ENCODE measurements around the gene FMN1.

FMN1 gene

DNA sequence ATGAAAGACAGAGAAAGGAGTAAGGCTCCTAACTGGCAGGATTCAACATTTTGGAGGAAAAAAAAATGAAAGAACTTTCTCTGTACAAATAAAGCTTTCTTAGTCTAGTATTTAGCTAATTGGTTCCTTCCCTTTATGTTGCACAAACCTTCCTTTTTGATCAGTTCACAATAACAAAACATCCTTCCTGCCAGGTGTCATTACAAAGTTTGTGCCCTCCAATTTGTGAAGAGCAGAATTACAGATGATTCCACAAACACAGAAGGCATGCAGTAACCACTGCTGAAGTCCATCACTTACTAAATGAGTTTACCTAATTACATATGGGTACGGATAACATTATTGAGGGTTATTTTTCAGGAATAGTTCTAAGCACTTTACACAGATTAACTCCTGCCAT, 179.9 kb downstream of the FMN1 start:
- DNase-seq: no peak
- no peak overlapping the region for H3K4me3 ChIP-seq (ENCODE audit: low read depth, low read length)
- no peak for TF ChIP-seq CTCF (IDR thresholded peaks at IDR 0.05; ENCODE audit: low read depth, low read length, missing control alignments)
- no peak overlapping the region for H3K27ac ChIP-seq
- no peaks in the 10 kb centered on the region for H3K36me3 ChIP-seq (replicated peaks)
- in situ Hi-C loops (cut with HindIII; ENCODE audit: low pct_ligation_motif_present, low sequenced_read_pairs): loop anchor here (25.0 kb wide), 1 partner anchor 123 kb away; no protein-coding TSS in a partner anchor
- no peaks in the 10 kb centered on the region for H3K27me3 ChIP-seq (replicated peaks)

DNA sequence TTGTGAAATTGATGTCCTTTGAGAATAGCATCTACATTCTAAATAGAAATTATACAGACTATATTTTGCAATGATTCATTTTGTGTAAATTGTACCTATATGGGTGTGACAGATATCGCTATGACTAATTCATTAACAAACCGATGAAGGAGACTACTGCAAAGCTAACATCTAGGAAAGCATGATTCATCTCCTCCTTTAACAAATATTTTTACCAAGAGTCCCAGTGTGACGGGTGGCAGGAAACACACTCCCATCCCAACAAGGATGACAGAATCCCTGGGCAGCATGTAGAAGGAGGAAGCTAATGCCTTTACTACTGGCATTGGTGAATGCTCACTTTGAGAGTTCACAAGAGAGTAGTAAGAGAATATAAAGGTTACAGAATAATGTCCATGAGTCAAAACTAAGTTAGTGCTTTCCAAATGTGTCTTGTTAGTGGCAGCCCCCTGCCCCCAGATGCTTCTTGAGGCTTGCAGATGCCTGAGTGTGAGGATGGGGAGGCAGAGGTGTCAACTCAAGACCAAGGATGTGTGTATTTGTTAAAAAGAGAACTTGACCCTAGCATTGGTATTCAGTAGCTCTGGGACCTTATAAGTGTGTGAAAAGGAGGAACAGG, 180.6 kb downstream of the FMN1 start:
- Histone ChIP-seq H3K36me3 (replicated peaks) (no peaks in the 10 kb centered on the region), H3K27ac (peak overlapping the region; percentile 25), H3K4me3 (ENCODE audit: low read depth, low read length) (no peak overlapping the region), H3K27me3 (replicated peaks) (no peaks in the 10 kb centered on the region)
- no peak for TF ChIP-seq CTCF (IDR thresholded peaks at IDR 0.05; ENCODE audit: low read depth, low read length, missing control alignments)
- DNase-seq: peak; percentile 72
- in situ Hi-C loops (cut with HindIII; ENCODE audit: low pct_ligation_motif_present, low sequenced_read_pairs): loop anchor here (25.0 kb wide), 1 partner anchor 123 kb away; no protein-coding TSS in a partner anchor

DNA sequence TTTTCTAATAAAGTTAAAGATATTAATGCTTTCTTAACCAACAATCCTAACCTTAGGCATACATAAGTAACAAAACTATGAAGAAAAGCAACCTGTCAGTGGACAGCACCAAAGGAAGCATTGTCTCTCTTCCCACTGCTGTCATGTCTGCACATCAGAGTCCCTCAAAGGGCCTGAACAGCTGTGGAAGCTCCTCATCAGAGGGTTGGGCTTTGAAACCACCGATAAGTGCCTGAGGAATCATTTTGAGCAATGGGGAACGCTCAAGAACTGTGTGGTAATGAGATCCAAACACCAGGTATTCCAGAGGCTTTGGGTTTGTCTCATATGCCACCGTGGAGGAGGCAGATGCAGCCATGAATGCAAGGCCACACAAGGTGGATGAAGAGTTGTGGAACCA, 182.5 kb downstream of the FMN1 start:
- TF ChIP-seq CTCF (IDR thresholded peaks at IDR 0.05; ENCODE audit: low read depth, low read length, missing control alignments): no peak
- H3K4me3 ChIP-seq (ENCODE audit: low read depth, low read length): no peak overlapping the region
- no peak for DNase-seq
- in situ Hi-C loops (cut with HindIII; ENCODE audit: low pct_ligation_motif_present, low sequenced_read_pairs): loop anchor here (25.0 kb wide), 1 partner anchor 125 kb away; no protein-coding TSS in a partner anchor
- H3K36me3 ChIP-seq (replicated peaks): no peaks in the 10 kb centered on the region
- no peaks in the 10 kb centered on the region for H3K27me3 ChIP-seq (replicated peaks)
- H3K27ac ChIP-seq: no peak overlapping the region

DNA sequence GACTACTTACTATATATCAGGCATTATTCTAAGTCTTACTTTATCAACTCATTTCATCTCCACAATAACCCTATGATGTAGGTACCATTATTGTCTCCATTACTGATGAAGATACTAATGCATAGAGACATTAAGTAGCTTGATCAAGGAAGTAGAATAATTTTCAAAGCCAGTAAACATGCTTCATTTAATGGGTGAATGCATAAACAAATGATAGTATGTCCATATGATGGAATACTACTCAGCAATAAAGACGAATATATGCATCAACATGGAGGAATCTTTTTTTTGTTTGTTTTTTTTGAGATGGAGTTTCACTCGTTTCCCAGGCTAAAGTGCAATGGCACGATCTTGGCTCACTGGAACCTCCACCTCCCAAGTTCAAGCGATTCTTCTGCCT, 184.9 kb downstream of the FMN1 start:
- H3K27me3 ChIP-seq (replicated peaks): no peaks in the 10 kb centered on the region
- in situ Hi-C loops (cut with HindIII; ENCODE audit: low pct_ligation_motif_present, low sequenced_read_pairs): loop anchor here (25.0 kb wide), 1 partner anchor 128 kb away; no protein-coding TSS in a partner anchor
- no peaks in the 10 kb centered on the region for H3K36me3 ChIP-seq (replicated peaks)
- peak overlapping the region; percentile 80 for H3K27ac ChIP-seq
- DNase-seq: no peak
- TF ChIP-seq CTCF (IDR thresholded peaks at IDR 0.05; ENCODE audit: low read depth, low read length, missing control alignments): no peak
- no peak overlapping the region for H3K4me3 ChIP-seq (ENCODE audit: low read depth, low read length)

DNA sequence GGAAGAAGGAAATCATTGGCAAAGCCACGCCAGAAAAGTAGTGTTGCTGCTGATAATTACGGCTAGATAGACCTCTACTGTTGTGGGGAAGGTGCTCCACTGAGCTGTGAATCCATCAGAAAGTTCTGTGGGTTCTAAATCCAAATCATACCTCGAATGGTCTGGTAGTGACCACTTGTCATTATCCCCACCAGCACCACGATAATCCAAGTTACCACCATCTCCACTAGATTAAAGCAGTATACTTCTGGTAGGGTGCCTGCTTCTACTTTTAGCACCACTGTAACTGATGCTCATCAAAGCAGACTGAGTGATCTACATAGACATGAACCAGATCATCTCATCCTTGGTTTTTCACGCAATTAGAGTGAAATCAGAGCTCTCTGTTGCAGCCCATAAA, 185.5 kb downstream of the FMN1 start:
- in situ Hi-C loops (cut with HindIII; ENCODE audit: low pct_ligation_motif_present, low sequenced_read_pairs): loop anchor here (25.0 kb wide), 1 partner anchor 128 kb away; no protein-coding TSS in a partner anchor
- no peak for DNase-seq
- Histone ChIP-seq H3K27ac (peak overlapping the region; percentile 80), H3K27me3 (replicated peaks) (no peaks in the 10 kb centered on the region), H3K4me3 (ENCODE audit: low read depth, low read length) (no peak overlapping the region), H3K36me3 (replicated peaks) (no peaks in the 10 kb centered on the region)
- TF ChIP-seq CTCF (IDR thresholded peaks at IDR 0.05; ENCODE audit: low read depth, low read length, missing control alignments): no peak

Data from brain microvascular endothelial cell (primary cell).